ENCODE measurements around the gene LGSN.
"Not testable (repeated sequence)": the region's sequence is repeated elsewhere in the genome, so short reads cannot be mapped to it uniquely, and the experiment has no call there.

The LGSN gene

GRCh38 chr6:63303476-63303875 lies 16.3 kb downstream of the LGSN start:
- no peak for DNase-seq

- no peak for DNase-seq
Observed at GRCh38 chr6:63299667-63300066, 20.1 kb downstream of the LGSN start.

GRCh38 chr6:63295553-63296194 lies 24.1 kb downstream of the LGSN start:
- DNase-seq = no peak

GRCh38 chr6:63290492-63291058 lies 29.2 kb downstream of the LGSN start:
- DNase-seq = no peak

- no peak for DNase-seq
Observed at GRCh38 chr6:63289269-63289872, 30.4 kb downstream of the LGSN start.

- no peak for DNase-seq
Observed at GRCh38 chr6:63280639-63281180, 39.1 kb downstream of the LGSN start.

GRCh38 chr6:63278916-63279315 lies 40.9 kb downstream of the LGSN start:
- DNase-seq = no peak

- DNase-seq = no peak
Observed at GRCh38 chr6:63275953-63276352, 43.8 kb downstream of the LGSN start.

GRCh38 chr6:63274795-63275430 lies 44.9 kb downstream of the LGSN start:
- DNase-seq = not testable (repeated sequence)

GRCh38 chr6:63272397-63272796 lies 47.4 kb downstream of the LGSN start:
- DNase-seq = no peak

GRCh38 chr6:63269470-63269869 lies 50.3 kb downstream of the LGSN start:
- no peak for DNase-seq

- DNase-seq = no peak
Observed at GRCh38 chr6:63268574-63268973, 51.2 kb downstream of the LGSN start.

- no peak for DNase-seq
Observed at GRCh38 chr6:63267828-63268227, 52.0 kb downstream of the LGSN start.

GRCh38 chr6:63267046-63267445 lies 52.7 kb downstream of the LGSN start:
- no peak for DNase-seq

GRCh38 chr6:63263444-63263843 lies 56.3 kb downstream of the LGSN start:
- no peak for DNase-seq

GRCh38 chr6:63261820-63262219 lies 58.0 kb downstream of the LGSN start:
- no peak for DNase-seq

- DNase-seq = no peak
Observed at GRCh38 chr6:63259153-63259552, 60.6 kb downstream of the LGSN start.

GRCh38 chr6:63249875-63250482 lies 69.8 kb downstream of the LGSN start:
- DNase-seq = no peak

GRCh38 chr6:63246581-63246980 lies 73.2 kb downstream of the LGSN start:
- no peak for DNase-seq

- DNase-seq = no peak
Observed at GRCh38 chr6:63245909-63246308, 73.9 kb downstream of the LGSN start.

- no peak for DNase-seq
Observed at GRCh38 chr6:63245420-63245819, 74.4 kb downstream of the LGSN start.

GRCh38 chr6:63236398-63236817 lies 83.4 kb downstream of the LGSN start:
- no peak for DNase-seq

- DNase-seq = not testable (repeated sequence)
Observed at GRCh38 chr6:63230511-63230910, 89.3 kb downstream of the LGSN start.
